Smooth muscle cell (in vitro differentiated cells): ENCODE data around the gene TMEM37. TPM values are rescaled to one million over a fixed set of nuclear protein-coding genes. Genes with fewer than 3 reads are reported as not detected.

ENCODE experiments used
- DNase-seq: peaks from one replicate; lab custom pipeline; 2025; ENCODE audit not compliant: unreplicated experiment; lab: John Stamatoyannopoulos, UW
- H2AFZ ChIP-seq: fragments of 200-600 bp; sonication (generic); 2 replicates; pipeline ENCODE4 v1.6.0; 2016; ENCODE audit warnings: antibody characterized with exemption, low read depth, mild to moderate bottlenecking
- H3F3A ChIP-seq: fragments of 200-600 bp; sonication (generic); 2 replicates; pipeline ENCODE4 v1.6.0; 2017; ENCODE audit warnings: antibody characterized with exemption, low read depth
- H3K27ac ChIP-seq: fragments of 200-600 bp; sonication (generic); 2 replicates; pipeline ENCODE4 v1.5.1; 2016; ENCODE audit warnings: low read depth, mild to moderate bottlenecking
- H3K27me3 ChIP-seq: fragments of 200-600 bp; sonication (generic); 2 replicates; pipeline ENCODE4 v1.6.1; 2016; ENCODE audit warnings: low read depth, mild to moderate bottlenecking
- H3K36me3 ChIP-seq: fragments of 200-600 bp; sonication (generic); 2 replicates; pipeline ENCODE4 v1.5.1; 2016; ENCODE audit warnings: low read depth
- H3K4me1 ChIP-seq: fragments of 200-600 bp; sonication (generic); 2 replicates; pipeline ENCODE4 v1.5.1; 2016; ENCODE audit warnings: low read depth
- H3K4me2 ChIP-seq: fragments of 200-600 bp; sonication (generic); 2 replicates; pipeline ENCODE4 v1.6.0; 2016; ENCODE audit warnings: mild to moderate bottlenecking
- H3K4me3 ChIP-seq: fragments of 200-600 bp; sonication (generic); 2 replicates; pipeline ENCODE4 v1.5.1; 2016; ENCODE audit warnings: mild to moderate bottlenecking
- H3K79me2 ChIP-seq: fragments of 200-600 bp; sonication (generic); 2 replicates; pipeline ENCODE4 v1.6.0; 2016; ENCODE audit warnings: low read depth, mild to moderate bottlenecking
- H3K9ac ChIP-seq: fragments of 200-600 bp; sonication (generic); 2 replicates; pipeline ENCODE4 v1.6.0; 2016; ENCODE audit warnings: low read depth
- H3K9me3 ChIP-seq: fragments of 200-600 bp; sonication (generic); replicated peaks from 2 replicates; pipeline ENCODE4 v1.5.1; 2016; ENCODE audit warnings: low read depth
- H4K20me1 ChIP-seq: fragments of 200-600 bp; sonication (generic); 2 replicates; pipeline ENCODE4 v1.6.0; 2016; ENCODE audit warnings: low read depth
- WGBS: methylation state at CpG from one replicate; pipeline ENCODE4 v1.1.7; 2016; ENCODE audit warnings: low lambda C conversion rate; 5-methylcytosine and 5-hydroxymethylcytosine counted together
- polyA plus RNA-seq: library from polyadenylated mRNA; unstranded; fragments of >200 nt; fragmentation: Nextera tagmentation; extraction: Ambion mirVana; gene quantifications from 2 replicates; pipeline ENCODE4 v1.2.1, GENCODE V29; 2016
- total RNA-seq: library from RNA; depleted of rRNA; stranded (reverse); fragments of >200 nt; gene quantifications from 2 replicates; pipeline ENCODE4 v1.2.3, GENCODE V29; 2014
- TF ChIP-seq, protein P1 (sequence below): fragments of 200-600 bp; sonication (generic); IDR thresholded peaks from 2 replicates; pipeline ENCODE4 v1.5.1; 2017; ENCODE audit warnings: borderline replicate concordance, mild to moderate bottlenecking, antibody characterized with exemption; ENCODE audit not compliant: insufficient read depth, poor library complexity, severe bottlenecking

Gene TMEM37
- total and polyA plus RNA-seq, 2 experiments from 2014 or later: 0.90 to 2.4 TPM

DNA sequence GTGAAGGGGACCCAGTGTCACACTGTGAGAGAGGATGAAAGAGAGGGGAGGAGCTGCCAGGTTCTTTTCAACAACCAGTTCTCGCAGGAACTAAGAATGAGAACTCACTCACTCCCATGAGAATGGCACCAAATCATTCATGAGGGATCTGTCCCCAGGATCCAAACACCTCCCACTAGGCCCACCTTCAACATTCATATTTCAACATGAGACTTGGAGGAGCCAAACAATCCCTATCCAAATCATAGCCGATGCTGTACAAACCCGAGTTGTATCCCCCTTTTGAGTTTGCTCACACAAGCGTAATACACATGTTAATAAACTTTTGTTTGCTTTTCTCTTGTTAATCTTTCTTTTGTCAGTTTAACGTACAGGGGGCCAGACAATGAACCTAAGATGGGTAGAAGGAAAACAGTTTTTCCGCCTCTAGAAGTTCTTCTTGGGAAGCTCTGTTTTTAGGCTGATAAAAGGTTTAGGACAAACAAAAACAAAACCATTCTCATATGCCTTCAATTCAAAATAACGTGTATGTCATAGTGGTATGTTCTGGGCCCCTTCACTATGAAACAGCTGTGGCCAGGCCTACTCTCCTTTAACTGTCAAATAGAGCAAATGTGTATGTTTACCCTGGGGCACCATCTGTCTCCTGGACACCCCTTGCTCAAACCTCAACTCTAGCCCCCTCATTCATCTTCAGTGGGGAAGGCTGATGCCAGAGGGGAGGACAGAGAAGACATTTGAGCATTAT is 9.1 kb upstream of the TMEM37 start:
- H3K79me2 ChIP-seq: no peaks in the 10 kb centered on the region
- no peak overlapping the region for H3K27ac ChIP-seq
- no peak overlapping the region for H3K4me2 ChIP-seq
- TF ChIP-seq, protein P1, sequence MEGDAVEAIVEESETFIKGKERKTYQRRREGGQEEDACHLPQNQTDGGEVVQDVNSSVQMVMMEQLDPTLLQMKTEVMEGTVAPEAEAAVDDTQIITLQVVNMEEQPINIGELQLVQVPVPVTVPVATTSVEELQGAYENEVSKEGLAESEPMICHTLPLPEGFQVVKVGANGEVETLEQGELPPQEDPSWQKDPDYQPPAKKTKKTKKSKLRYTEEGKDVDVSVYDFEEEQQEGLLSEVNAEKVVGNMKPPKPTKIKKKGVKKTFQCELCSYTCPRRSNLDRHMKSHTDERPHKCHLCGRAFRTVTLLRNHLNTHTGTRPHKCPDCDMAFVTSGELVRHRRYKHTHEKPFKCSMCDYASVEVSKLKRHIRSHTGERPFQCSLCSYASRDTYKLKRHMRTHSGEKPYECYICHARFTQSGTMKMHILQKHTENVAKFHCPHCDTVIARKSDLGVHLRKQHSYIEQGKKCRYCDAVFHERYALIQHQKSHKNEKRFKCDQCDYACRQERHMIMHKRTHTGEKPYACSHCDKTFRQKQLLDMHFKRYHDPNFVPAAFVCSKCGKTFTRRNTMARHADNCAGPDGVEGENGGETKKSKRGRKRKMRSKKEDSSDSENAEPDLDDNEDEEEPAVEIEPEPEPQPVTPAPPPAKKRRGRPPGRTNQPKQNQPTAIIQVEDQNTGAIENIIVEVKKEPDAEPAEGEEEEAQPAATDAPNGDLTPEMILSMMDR: no peak
- H4K20me1 ChIP-seq: no peaks in the 10 kb centered on the region
- H3K4me3 ChIP-seq: no peak overlapping the region
- 91% methylated on average over 7 of the region's 7 CpGs for WGBS
- H3K9me3 ChIP-seq: no peaks in the 10 kb centered on the region
- no peak overlapping the region for H3K9ac ChIP-seq
- H3K27me3 ChIP-seq: no peaks in the 10 kb centered on the region
- DNase-seq: no peak
- H3F3A ChIP-seq: no peaks in the 10 kb centered on the region
- H3K36me3 ChIP-seq: no peaks in the 10 kb centered on the region
- no peaks in the 10 kb centered on the region for H3K4me1 ChIP-seq
- no peak overlapping the region for H2AFZ ChIP-seq

DNA sequence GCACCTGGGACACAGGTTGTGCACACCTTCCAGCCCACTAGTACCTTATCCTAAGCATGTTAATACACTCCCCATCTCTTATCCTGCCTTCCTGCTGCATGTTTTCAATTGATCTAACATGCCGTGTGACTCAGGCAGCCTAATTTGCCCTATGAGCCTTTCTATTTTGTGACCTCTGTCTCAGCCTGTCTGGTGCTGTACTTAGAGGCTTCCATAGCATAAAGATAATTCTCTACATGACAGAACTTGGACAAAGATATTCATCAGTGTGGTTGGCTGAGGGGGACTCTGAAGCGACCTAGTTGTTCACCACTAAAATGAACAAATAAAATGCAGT is 8.6 kb upstream of the TMEM37 start:
- Histone ChIP-seq H3F3A (no peaks in the 10 kb centered on the region), H3K4me3 (no peak overlapping the region), H3K27ac (no peak overlapping the region), H3K9ac (no peak overlapping the region), H4K20me1 (no peaks in the 10 kb centered on the region), H3K36me3 (no peaks in the 10 kb centered on the region), H3K9me3 (no peaks in the 10 kb centered on the region), H3K4me1 (no peaks in the 10 kb centered on the region), H3K27me3 (no peaks in the 10 kb centered on the region), H3K79me2 (no peaks in the 10 kb centered on the region), H3K4me2 (no peak overlapping the region), H2AFZ (no peak overlapping the region)
- no peak for DNase-seq
- 68% methylated on average over 2 of the region's 2 CpGs for WGBS
- TF ChIP-seq, protein P1: no peak

DNA sequence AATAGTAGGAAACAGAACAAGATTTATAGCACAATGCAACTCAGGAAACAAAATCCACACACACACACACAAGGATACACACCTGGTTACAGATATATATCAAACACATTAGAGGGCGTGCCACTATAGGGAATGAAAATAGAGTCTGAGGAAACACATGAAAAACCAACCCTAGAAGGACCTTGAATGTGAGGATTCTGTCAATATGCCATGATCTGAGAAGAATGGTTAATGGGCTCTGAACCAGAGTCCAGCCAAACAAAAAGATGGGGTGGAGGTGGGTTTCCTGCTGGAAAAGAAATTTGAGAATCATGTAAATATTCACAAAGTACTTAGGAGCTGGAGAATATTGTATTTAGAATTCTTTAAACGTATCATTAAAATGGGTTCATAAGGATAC is 7.8 kb upstream of the TMEM37 start:
- DNase-seq: no peak
- Histone ChIP-seq H2AFZ (no peak overlapping the region), H3K9me3 (no peaks in the 10 kb centered on the region), H3K27me3 (no peaks in the 10 kb centered on the region), H3K79me2 (no peaks in the 10 kb centered on the region), H4K20me1 (no peaks in the 10 kb centered on the region), H3K4me3 (no peak overlapping the region), H3K4me2 (no peak overlapping the region), H3K9ac (no peak overlapping the region), H3K36me3 (no peaks in the 10 kb centered on the region), H3K4me1 (no peaks in the 10 kb centered on the region), H3F3A (no peaks in the 10 kb centered on the region), H3K27ac (no peak overlapping the region)
- WGBS: 90% methylated on average over 2 of the region's 2 CpGs
- TF ChIP-seq, protein P1: no peak
